WI38 (cell line): Measurements from ENCODE around the gene SARM1.

Experiments
- H3K4me3 ChIP-seq: 2 replicates; pipeline ENCODE4 v1.5.1; 2011; ENCODE audit warnings: low read depth, mild to moderate bottlenecking, control low read depth, low read length
- TF ChIP-seq, protein P1 (sequence below): IDR thresholded peaks from 2 replicates; pipeline ENCODE4 v1.5.1; 2012; ENCODE audit warnings: low read depth, mild to moderate bottlenecking, control low read depth, low read length

Gene SARM1

DNA sequence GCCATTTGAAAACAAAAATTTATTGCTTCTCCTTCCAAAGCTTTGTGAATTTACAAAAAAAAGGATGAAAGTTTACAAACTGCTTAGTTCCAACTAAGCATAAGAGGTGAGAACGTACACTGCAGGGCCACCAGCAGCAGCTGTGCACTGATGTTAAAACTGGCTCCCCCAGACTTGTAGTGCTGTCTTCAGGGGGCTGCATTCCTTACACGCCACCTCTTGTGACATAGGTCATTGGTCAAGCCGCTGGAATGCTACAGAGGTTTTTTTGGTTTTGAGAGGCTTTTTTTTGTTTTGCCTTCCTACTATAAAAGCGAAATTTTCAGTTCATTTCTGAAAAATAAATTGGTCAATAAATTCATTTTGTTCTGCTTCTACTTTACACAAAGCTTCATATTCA, 43.2 kb upstream of the SARM1 start:
- no peak overlapping the region for H3K4me3 ChIP-seq
- TF ChIP-seq, protein P1, sequence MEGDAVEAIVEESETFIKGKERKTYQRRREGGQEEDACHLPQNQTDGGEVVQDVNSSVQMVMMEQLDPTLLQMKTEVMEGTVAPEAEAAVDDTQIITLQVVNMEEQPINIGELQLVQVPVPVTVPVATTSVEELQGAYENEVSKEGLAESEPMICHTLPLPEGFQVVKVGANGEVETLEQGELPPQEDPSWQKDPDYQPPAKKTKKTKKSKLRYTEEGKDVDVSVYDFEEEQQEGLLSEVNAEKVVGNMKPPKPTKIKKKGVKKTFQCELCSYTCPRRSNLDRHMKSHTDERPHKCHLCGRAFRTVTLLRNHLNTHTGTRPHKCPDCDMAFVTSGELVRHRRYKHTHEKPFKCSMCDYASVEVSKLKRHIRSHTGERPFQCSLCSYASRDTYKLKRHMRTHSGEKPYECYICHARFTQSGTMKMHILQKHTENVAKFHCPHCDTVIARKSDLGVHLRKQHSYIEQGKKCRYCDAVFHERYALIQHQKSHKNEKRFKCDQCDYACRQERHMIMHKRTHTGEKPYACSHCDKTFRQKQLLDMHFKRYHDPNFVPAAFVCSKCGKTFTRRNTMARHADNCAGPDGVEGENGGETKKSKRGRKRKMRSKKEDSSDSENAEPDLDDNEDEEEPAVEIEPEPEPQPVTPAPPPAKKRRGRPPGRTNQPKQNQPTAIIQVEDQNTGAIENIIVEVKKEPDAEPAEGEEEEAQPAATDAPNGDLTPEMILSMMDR, result no peak

GRCh38 chr17:28330671-28331070, 40.8 kb upstream of the SARM1 start:
- no peak overlapping the region for H3K4me3 ChIP-seq
- TF ChIP-seq, protein P1, result no peak

GRCh38 chr17:28331891-28332420, 39.5 kb upstream of the SARM1 start:
- TF ChIP-seq, protein P1, result no peak
- H3K4me3 ChIP-seq, result no peak overlapping the region

DNA sequence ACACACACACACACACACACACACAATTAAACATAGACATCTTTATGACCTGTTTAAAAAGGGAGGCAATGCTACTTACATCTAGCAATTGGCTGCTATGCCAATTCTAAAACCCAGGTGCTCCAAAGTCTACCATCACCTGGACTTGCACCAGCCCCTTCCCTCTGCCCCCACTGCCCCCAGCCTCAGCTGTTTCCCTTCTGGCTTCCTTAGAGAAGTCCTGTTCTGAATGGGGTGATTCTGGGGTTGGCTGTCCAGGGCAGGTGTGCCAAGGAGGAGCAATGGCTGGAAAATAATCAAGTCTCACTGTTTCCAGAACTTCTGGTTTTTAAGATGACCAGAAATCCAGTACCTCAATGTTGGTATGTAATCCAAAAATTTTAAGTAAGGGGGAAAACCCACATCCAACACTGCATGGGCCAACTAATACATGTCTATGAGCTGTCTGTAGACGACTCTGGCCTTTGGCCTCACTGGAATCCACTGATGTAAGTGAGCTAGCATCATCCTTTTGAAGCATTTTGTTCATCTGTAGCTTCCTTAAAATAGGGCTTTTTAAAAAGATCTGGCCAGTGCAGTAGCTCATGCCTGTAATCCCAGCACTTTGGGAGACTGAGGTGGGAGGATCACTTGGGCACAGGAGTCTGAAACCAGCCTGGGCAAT, 38.3 kb upstream of the SARM1 start:
- TF ChIP-seq, protein P1, result no peak
- H3K4me3 ChIP-seq, result no peak overlapping the region

DNA sequence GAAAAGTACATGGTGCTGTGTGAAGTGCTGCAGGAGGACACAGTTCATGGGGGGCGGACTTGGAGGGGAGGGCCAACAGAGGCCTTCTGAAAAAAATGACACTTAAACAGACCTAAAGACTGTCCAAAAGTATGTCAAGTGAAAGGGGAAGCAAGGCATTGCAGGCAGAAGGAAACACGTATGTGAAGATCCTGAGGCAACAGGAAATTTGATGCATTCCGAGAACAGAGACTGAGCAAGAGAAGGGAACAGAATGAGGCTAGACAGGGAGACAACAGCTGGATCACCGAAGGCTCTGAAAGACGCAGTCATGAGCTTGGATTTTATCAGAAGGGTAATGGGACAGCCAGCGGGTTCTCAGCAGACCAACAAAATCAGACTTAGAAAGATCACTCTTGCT, 37.3 kb upstream of the SARM1 start:
- TF ChIP-seq, protein P1, result no peak
- H3K4me3 ChIP-seq, result peak overlapping the region; percentile 99

- peak overlapping the region; percentile 99 for H3K4me3 ChIP-seq
- TF ChIP-seq, protein P1, result no peak
Observed at GRCh38 chr17:28334666-28335200, 36.8 kb upstream of the SARM1 start.

DNA sequence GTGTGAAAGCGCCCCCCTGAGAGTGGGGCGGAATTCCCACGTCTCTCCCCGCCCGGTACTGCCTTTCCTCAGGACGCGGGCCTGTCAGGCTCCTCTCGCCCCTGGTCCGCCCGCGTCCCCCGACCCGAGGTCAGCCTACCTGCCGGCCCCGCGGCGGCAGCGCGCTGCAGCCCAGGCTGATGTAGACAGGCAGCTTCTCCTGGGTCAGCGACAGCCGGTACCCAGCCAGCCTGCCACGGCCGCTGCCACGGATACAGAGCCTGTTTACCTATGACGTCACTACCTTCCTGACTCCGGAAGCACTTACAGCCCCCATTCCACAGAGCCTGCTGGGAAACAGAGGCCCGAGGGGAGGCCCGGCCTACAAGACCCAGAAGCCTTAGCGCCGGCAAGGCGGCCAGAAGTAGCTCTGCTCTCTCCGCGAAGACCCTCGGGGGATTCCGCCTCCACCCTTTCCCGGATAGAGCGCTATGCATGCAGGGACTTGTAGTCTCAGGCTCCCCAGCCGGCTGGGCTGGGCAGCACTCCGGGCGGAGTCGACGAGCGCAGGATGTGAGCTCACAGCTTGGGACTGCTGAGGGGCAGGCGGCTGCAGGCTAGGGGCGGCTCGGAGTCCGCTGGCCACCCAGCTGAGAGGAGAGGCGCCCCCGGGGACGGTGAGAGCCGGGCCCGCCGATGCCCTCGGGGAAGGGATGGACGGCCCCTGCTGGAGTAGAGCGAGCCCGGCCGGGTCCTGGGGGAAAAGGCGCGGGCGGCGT, 36.1 kb upstream of the SARM1 start, which contains the start of the genes IFT20 and TNFAIP1:
IFT20 (minus strand) TSS at position 272 of the 758 bp plus-strand sequence. CDS start 3,487 bp downstream, outside the sequence.
TNFAIP1 (plus strand) TSS at position 561 of the 758 bp plus-strand sequence. CDS start 3,761 bp downstream, outside the sequence.
- TF ChIP-seq, protein P1, result no peak

More for the DNA sequence above, 36.1 kb upstream of the SARM1 start, which contains the start of the genes IFT20 and TNFAIP1:
- peak within 1 kb of the TSS; percentile 99 for H3K4me3 ChIP-seq
